Body of pancreas (tissue), 4 donors: ENCODE data around the gene GALNT6. TPM values are rescaled to one million over a fixed set of nuclear protein-coding genes. Genes with fewer than 3 reads are reported as not detected.

Experiments used
- ATAC-seq: fragments of 150-250 bp; one replicate; pipeline ENCODE4 v1.9.1; 2016
- DNase-seq, 4 donors: peaks; one replicate each; pipeline ENCODE4 v3.0.0-alpha.2; 2019
- H3K27ac ChIP-seq, 4 donors: fragments of 200-600 bp; sonication (generic); 1 replicate in 3 of 4; 2 replicates in 1 of 4; pipeline versions ENCODE4 v1.5.1 to v1.6.1; 2016 to 2019; ENCODE audit warnings: mild to moderate bottlenecking in 1 of 4, mixed read lengths in 1 of 4, moderate library complexity in 1 of 4
- H3K27me3 ChIP-seq, 2 donors: fragments of 200-600 bp; sonication (generic); one replicate each; pipeline ENCODE4 v1.6.0; 2016; ENCODE audit warnings: mild to moderate bottlenecking in 1 of 2
- H3K36me3 ChIP-seq, 2 donors: fragments of 200-600 bp; sonication (generic); replicated peaks in 1 of 2; 2 replicates each; pipeline ENCODE4 v1.5.1; 2016; ENCODE audit warnings: low read depth in 2 of 2; ENCODE audit not compliant: insufficient read depth in 1 of 2
- H3K4me1 ChIP-seq: fragments of 200-600 bp; sonication (generic); one replicate; pipeline ENCODE4 v1.6.0; 2016
- H3K4me3 ChIP-seq, 2 donors: fragments of 200-600 bp; sonication (generic); 1 replicate in 1 of 2; 2 replicates in 1 of 2; pipeline ENCODE4 v1.5.1; 2016 to 2019
- H3K9me3 ChIP-seq, 3 donors: fragments of 200-600 bp; sonication (generic); 1 replicate in 2 of 3; 2 replicates in 1 of 3; pipeline ENCODE4 v1.5.1; 2016
- POLR2A ChIP-seq, 3 donors: fragments of 450-650 bp; IDR thresholded peaks; one replicate each; pipeline ENCODE4 v1.6.1; 2016; ENCODE audit warnings: antibody characterized with exemption in 3 of 3, mild to moderate bottlenecking in 2 of 3
- WGBS, 2 donors: methylation state at CpG; one replicate each; pipeline ENCODE4 v1.1.5; 2017; 5-methylcytosine and 5-hydroxymethylcytosine counted together
- intact Hi-C: fragments of 100-400 bp; cut with DNase I; formaldehyde crosslinking; loops from one replicate; pipeline ENCODE4 v1.15.1; 2023
- total RNA-seq, 2 donors: library from RNA; depleted of rRNA; stranded (reverse); fragments of >200 nt; gene quantifications; one replicate each; pipeline ENCODE4 v1.1.0, GENCODE V29; 2016
- TF ChIP-seq, protein P1 (sequence below), 7 experiments: fragments of 450-650 bp in 4 of 7; fragments of 200-600 bp in 3 of 7; sonication (generic) in 3 of 7; IDR thresholded peaks; one replicate each; pipeline ENCODE4 v1.5.1; 2016 to 2019; ENCODE audit warnings: antibody characterized with exemption in 7 of 7

Gene GALNT6
- total RNA-seq, 2 donors from 2014 or later, result 8.6 to 9.3 TPM

DNA sequence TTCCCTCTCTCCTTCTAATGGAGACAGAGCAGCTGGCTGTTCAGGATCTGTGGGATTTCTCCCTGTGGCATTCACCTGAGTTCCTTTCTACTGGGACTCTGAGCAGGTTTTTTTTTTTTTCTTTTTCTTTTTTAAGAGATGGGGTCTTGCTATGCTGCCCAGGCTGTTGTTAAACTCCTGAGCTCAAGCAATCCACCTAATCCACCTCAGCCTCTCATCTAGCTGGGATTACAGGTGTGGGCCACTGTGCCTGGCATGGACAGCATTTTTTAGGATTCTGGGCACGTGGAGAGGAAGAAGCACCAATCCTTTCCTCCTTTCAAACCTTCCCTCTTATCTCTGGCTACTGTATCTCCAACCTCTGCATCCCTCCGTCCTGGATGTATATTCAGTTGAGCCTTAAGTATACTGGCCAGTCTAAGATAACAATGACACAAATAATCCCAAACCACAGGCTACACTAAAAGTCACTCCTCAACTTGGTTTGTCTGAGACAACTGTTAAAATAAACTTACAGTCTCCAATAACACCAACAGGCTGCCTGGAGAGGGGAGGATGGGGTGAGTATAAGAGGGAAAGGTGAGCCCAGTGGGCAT lies 28.4 kb downstream of the GALNT6 start:
- WGBS, 2 donors, result 88 to 92% methylated on average over 2 of the region's 2 CpGs
- no peak for DNase-seq

DNA sequence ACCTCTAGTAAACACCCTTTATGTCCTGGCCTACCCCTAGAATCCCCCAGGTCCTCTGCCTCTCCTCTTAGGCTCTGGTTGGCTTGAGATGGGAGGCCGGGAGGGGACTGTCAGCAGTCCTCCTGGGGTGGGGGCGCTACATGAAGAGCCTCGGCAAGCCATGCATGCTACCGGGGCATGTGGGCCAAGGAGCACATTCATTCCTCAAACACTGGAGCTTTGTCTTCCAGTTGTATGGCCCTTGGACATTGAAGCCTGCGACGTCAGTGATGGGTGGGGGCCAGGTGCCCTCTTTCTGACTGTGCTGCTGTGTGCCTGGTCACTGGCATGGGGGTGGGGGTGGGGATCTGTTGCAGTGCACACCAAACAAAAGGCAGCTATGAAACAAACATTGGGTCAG lies 28.9 kb downstream of the GALNT6 start:
- Histone ChIP-seq H3K9me3 (no peaks in the 10 kb centered on the region), H3K36me3 (peaks cover 0 to 1% of the 10 kb centered on the region in 2 donors), H3K27me3 (no peaks in the 10 kb centered on the region), H3K4me3 (no peak overlapping the region), H3K4me1 (peaks cover 23% of the 10 kb centered on the region), H3K27ac (no peak overlapping the region)
- intact Hi-C loops, result no loop called here
- DNase-seq (peak in 1 of 4 donors; percentile 19), ATAC-seq (no peak)
- no peak for TF ChIP-seq POLR2A (IDR thresholded peaks at IDR 0.05)
- TF ChIP-seq, protein P1, sequence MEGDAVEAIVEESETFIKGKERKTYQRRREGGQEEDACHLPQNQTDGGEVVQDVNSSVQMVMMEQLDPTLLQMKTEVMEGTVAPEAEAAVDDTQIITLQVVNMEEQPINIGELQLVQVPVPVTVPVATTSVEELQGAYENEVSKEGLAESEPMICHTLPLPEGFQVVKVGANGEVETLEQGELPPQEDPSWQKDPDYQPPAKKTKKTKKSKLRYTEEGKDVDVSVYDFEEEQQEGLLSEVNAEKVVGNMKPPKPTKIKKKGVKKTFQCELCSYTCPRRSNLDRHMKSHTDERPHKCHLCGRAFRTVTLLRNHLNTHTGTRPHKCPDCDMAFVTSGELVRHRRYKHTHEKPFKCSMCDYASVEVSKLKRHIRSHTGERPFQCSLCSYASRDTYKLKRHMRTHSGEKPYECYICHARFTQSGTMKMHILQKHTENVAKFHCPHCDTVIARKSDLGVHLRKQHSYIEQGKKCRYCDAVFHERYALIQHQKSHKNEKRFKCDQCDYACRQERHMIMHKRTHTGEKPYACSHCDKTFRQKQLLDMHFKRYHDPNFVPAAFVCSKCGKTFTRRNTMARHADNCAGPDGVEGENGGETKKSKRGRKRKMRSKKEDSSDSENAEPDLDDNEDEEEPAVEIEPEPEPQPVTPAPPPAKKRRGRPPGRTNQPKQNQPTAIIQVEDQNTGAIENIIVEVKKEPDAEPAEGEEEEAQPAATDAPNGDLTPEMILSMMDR (IDR thresholded peaks at IDR 0.05), result no peak
- 90 to 97% methylated on average over 5 to 6 of the region's 6 CpGs for WGBS, 2 donors

More for the DNA sequence above, 28.4 kb downstream of the GALNT6 start:
- no peaks in the 10 kb centered on the region for H3K9me3 ChIP-seq
- no peaks in the 10 kb centered on the region for H3K27me3 ChIP-seq
- no peak overlapping the region for H3K27ac ChIP-seq
- no peak overlapping the region for H3K4me3 ChIP-seq
- peaks cover 23% of the 10 kb centered on the region for H3K4me1 ChIP-seq
- ATAC-seq, result no peak
- intact Hi-C loops, result no loop called here
- H3K36me3 ChIP-seq, result peaks cover 0 to 1% of the 10 kb centered on the region in 2 donors
- TF ChIP-seq, protein P1 (IDR thresholded peaks at IDR 0.05), result no peak
- no peak for TF ChIP-seq POLR2A (IDR thresholded peaks at IDR 0.05)

DNA sequence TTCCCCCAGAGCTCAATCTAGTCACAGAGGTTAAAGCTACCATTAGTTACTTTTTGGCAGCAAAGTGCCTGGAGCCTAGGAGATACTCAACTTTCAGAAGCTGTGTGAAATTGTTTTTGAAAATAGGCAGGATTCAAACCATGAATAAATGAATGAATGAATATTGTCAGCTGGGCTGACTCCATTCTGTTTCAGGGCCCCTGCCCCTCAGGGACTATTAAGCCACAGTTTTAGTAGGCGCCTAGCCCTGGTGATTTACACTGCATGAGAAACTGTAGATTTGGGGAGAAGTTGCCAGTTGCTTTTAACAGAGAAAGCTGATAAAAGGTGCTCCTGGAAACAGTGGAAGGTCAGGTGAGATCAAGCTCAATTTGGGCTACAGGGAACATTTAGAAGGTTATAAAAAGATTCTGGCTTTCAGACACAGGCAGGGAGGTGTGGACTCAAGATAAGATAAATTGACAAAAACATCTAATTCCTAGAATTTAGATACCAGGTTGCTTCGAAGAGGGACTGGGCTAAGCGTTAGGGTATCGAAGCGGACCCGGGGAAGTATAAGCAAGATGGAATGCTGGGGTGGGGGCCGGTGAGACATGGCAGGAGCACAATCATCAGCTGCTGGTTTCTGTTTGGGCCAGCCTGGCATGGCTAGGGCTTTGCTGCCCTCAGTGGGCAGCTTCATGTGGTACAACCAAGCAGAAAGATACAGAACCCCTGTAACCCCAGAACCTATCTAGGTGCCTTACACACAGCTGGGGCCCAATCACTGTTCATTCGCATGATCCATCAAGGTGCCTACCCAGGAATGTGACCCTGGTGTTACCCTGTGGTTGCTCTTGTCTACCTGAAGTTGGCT lies 29.8 kb downstream of the GALNT6 start:
- DNase-seq, result peak in 2 of 4 donors; percentile 26 to 44
- Histone ChIP-seq H3K9me3 (no peaks in the 10 kb centered on the region), H3K4me1 (peaks cover 23% of the 10 kb centered on the region), H3K36me3 (peaks cover 0 to 1% of the 10 kb centered on the region in 2 donors), H3K27me3 (no peaks in the 10 kb centered on the region), H3K4me3 (no peak overlapping the region), H3K27ac (peak overlapping the region in 2 of 4 donors; percentile 22 to 44)
- ATAC-seq, result peak; percentile 58
- WGBS, 2 donors, result 47 to 60% methylated on average over 8 of the region's 8 CpGs
- intact Hi-C loops, result no loop called here
- TF ChIP-seq, protein P1 (IDR thresholded peaks at IDR 0.05), result peak in 3 of 7 experiments; percentile 19 to 35 (median 35)
- no peak for TF ChIP-seq POLR2A (IDR thresholded peaks at IDR 0.05)

GRCh38 chr12:51360315-51360714 lies 30.9 kb downstream of the GALNT6 start:
- Histone ChIP-seq H3K27me3 (no peaks in the 10 kb centered on the region), H3K36me3 (peaks cover 0 to 1% of the 10 kb centered on the region in 2 donors), H3K4me3 (no peak overlapping the region), H3K9me3 (no peaks in the 10 kb centered on the region), H3K27ac (no peak overlapping the region), H3K4me1 (peaks cover 27% of the 10 kb centered on the region)
- DNase-seq (no peak), ATAC-seq (no peak)
- no peak for TF ChIP-seq POLR2A (IDR thresholded peaks at IDR 0.05)
- TF ChIP-seq, protein P1 (IDR thresholded peaks at IDR 0.05), result no peak
- WGBS, 2 donors, result 92 to 97% methylated on average over 2 of the region's 2 CpGs
- intact Hi-C loops, result no loop called here
